Measurements from ENCODE around the gene IGF1R.

The IGF1R gene

DNA sequence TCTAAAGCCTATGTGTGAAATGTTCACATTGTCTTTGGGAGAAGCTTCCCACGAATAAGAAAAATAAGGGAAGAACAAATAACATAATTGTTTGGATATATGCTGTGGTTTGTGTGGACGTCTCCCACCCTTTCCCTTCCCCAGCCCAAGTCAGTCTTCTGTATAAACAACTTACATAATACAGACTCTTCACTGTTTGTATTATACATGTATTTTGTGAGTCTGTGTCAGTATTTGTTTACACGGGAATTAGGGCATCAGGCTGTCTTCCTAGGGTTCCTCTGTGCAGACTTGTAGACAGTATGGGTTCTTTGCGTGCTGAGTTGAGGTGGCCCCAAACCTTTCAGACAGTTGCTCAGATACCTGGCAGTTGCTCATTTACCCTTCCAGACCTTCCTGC is 103.4 kb downstream of the IGF1R start:
- DNase-seq (ENCODE audit: low read depth): no peak
- no peak overlapping the region for H3K4me3 ChIP-seq (ENCODE audit: low read depth, low read length)
- no peak for TF ChIP-seq CTCF (IDR thresholded peaks at IDR 0.05; ENCODE audit: low read depth, low read length, missing control alignments)

GRCh38 chr15:98753726-98754656 is 105.7 kb downstream of the IGF1R start:
- no peak for DNase-seq (ENCODE audit: low read depth)
- no peak overlapping the region for H3K4me3 ChIP-seq (ENCODE audit: low read depth, low read length)

GRCh38 chr15:98754657-98755022 is 106.3 kb downstream of the IGF1R start:
- no peak for TF ChIP-seq CTCF (IDR thresholded peaks at IDR 0.05; ENCODE audit: low read depth, low read length, missing control alignments)
- no peak overlapping the region for H3K4me3 ChIP-seq (ENCODE audit: low read depth, low read length)
- no peak for DNase-seq (ENCODE audit: low read depth)

More at GRCh38 chr15:98753726-98754656, 105.7 kb downstream of the IGF1R start:
- TF ChIP-seq CTCF (IDR thresholded peaks at IDR 0.05; ENCODE audit: low read depth, low read length, missing control alignments): no peak

GRCh38 chr15:98755138-98755537 is 106.8 kb downstream of the IGF1R start:
- TF ChIP-seq CTCF (IDR thresholded peaks at IDR 0.05; ENCODE audit: low read depth, low read length, missing control alignments): no peak
- DNase-seq (ENCODE audit: low read depth): no peak
- H3K4me3 ChIP-seq (ENCODE audit: low read depth, low read length): no peak overlapping the region

DNA sequence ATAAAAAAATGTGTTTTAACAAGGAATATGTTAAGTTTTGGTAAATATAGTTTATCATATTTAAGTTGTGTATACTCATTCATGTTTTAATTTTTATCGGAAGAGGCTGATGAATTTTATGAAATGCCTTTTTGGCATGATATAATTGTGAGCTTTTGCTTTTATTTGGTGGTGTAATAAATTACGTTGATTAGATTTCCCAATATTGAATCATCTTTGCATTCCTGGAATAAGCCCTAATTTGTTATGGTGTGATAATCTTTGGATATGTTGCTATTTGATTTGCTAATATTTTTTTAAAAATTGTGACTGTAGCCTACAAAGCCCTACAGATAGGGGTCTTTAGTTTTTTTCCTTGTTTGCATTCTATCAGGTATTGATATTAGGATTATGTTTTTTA is 107.4 kb downstream of the IGF1R start:
- no peak for TF ChIP-seq CTCF (IDR thresholded peaks at IDR 0.05; ENCODE audit: low read depth, low read length, missing control alignments)
- no peak for DNase-seq (ENCODE audit: low read depth)
- H3K4me3 ChIP-seq (ENCODE audit: low read depth, low read length): no peak overlapping the region

GRCh38 chr15:98758224-98758623 is 109.9 kb downstream of the IGF1R start:
- no peak for DNase-seq (ENCODE audit: low read depth)
- TF ChIP-seq CTCF (IDR thresholded peaks at IDR 0.05; ENCODE audit: low read depth, low read length, missing control alignments): no peak

GRCh38 chr15:98759277-98759676 is 110.9 kb downstream of the IGF1R start:
- no peak for DNase-seq (ENCODE audit: low read depth)
- no peak for TF ChIP-seq CTCF (IDR thresholded peaks at IDR 0.05; ENCODE audit: low read depth, low read length, missing control alignments)
- H3K4me3 ChIP-seq (ENCODE audit: low read depth, low read length): no peak overlapping the region

More at GRCh38 chr15:98758224-98758623, 109.9 kb downstream of the IGF1R start:
- H3K4me3 ChIP-seq (ENCODE audit: low read depth, low read length): no peak overlapping the region

Data from GM12864 (cell line).